ENCODE measurements around the gene PLB1. TPM values are rescaled to one million over a fixed set of nuclear protein-coding genes. Genes with fewer than 3 reads are reported as not detected.
A peak's percentile ranks its signal among the peaks of the same experiment; 100 is the strongest.

The PLB1 gene
- total and polyA plus RNA-seq, 4 experiments from 2014 or later = 0.38 to 0.91 (median 0.82) TPM

GRCh38 chr2:28607730-28608499, 112.1 kb downstream of the PLB1 start:
- Histone ChIP-seq H3K4me3 (ENCODE audit: low read length in 2 of 2) (no peak overlapping the region), H3K9me3 (ENCODE audit: control insufficient read depth in 1 of 2, low read length in 2 of 2) (no peaks in the 10 kb centered on the region), H3K27ac (ENCODE audit: low read depth, low read length) (no peak overlapping the region), H3K27me3 (ENCODE audit: insufficient read depth, low read length) (no peaks in the 10 kb centered on the region), H3K4me1 (ENCODE audit: insufficient read depth, low read length) (peaks cover 18% of the 10 kb centered on the region), H3K36me3 (ENCODE audit: insufficient read depth, low read length) (no peaks in the 10 kb centered on the region)
- Mint-ChIP-seq H3K27ac (peak overlapping the region in 2 of 7 donors; percentile 48 to 65), H3K9me3 (no peaks in the 10 kb centered on the region), H3K4me3 (no peak overlapping the region), H3K4me1 (peaks cover 10 to 49% (median 33%) of the 10 kb centered on the region in 4 donors), H3K27me3 (no peaks in the 10 kb centered on the region), H3K36me3 (no peaks in the 10 kb centered on the region)
- CTCF ChIA-PET (ENCODE audit: partially characterized antibody) = interaction anchor here (1.8 to 2.9 kb wide), 4 partner anchors 10 to 17 kb away, joined by 5 to 19 read pairs (median 9); no protein-coding TSS in a partner anchor
- no peak for DNase-seq
- intact Hi-C loops (cut with micrococcal nuclease) = loop anchor here (2.0 kb wide), 1 partner anchor 13 kb away; no protein-coding TSS in a partner anchor
- POLR2A ChIA-PET (ENCODE audit: partially characterized antibody) = interaction anchor here (1.0 to 2.9 kb wide), 3 partner anchors 10 to 72 kb away, joined by 3 to 7 read pairs (median 3); no protein-coding TSS in a partner anchor

DNA sequence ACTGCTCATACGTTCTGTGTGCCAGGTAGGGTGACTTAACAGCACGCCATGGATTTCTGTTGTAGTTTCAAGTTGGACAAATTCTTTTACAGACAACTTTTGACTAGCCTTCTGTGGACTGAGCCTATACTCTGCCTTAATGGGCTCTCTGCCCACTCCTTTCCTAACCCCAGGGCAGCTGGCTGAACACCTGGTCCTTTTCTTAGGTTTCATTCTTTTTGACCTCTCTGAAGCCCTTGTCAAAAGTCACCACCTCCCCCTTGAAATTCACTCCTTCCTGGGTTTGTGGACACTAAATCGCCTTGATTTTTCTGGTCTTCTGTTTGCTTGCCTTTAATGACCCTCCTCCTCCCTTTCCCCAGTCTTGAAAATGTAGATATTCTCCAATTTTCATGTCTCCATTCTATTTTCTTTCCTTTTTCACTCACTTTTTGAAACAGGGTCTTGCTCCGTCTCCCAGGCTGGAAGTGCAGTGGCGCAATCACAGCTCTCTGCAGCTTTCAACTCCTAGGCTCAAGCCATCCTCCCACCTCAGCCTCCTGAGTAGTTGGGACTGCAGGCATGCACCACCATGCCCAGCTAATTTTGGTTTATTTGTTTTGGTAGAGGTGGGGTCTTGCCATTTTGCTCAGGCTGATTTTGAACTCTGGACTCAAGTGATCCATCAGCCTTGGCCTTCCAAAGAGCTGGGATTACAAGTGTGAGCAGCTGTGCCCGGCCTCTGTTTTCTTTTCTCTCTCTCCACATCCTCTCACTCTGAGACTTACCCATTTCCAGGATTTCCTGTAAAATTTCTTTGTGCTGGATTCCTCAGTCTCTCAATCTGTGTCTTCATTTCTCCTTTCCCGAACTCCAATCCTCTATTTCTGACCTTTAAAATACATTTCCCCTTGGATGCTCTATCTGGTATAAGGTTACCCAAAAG, 112.9 kb downstream of the PLB1 start:
- DNase-seq = no peak
- H3K27me3 Mint-ChIP-seq = no peaks in the 10 kb centered on the region
- ChIA-PET POLR2A (ENCODE audit: partially characterized antibody) (interaction anchor here (0.7 to 2.9 kb wide), 4 partner anchors 9 to 200 kb away, joined by 3 to 7 read pairs (median 3); no protein-coding TSS in a partner anchor), CTCF (ENCODE audit: partially characterized antibody) (interaction anchor here (1.0 to 2.1 kb wide), 5 partner anchors 9 to 212 kb away, joined by 3 to 11 read pairs (median 5); no protein-coding TSS in a partner anchor)
- no peaks in the 10 kb centered on the region for H3K9me3 Mint-ChIP-seq
- H3K27ac Mint-ChIP-seq = peak overlapping the region in 4 of 7 donors; percentile 1 to 61 (median 28)
- Histone ChIP-seq H3K36me3 (ENCODE audit: insufficient read depth, low read length) (no peaks in the 10 kb centered on the region), H3K27me3 (ENCODE audit: insufficient read depth, low read length) (no peaks in the 10 kb centered on the region), H3K27ac (ENCODE audit: low read depth, low read length) (no peak overlapping the region), H3K4me3 (ENCODE audit: low read length in 2 of 2) (no peak overlapping the region), H3K9me3 (ENCODE audit: control insufficient read depth in 1 of 2, low read length in 2 of 2) (no peaks in the 10 kb centered on the region), H3K4me1 (ENCODE audit: insufficient read depth, low read length) (peaks cover 18% of the 10 kb centered on the region)
- intact Hi-C loops (cut with micrococcal nuclease) = no loop called here
- no peaks in the 10 kb centered on the region for H3K36me3 Mint-ChIP-seq
- peaks cover 5 to 40% (median 24%) of the 10 kb centered on the region in 4 donors for H3K4me1 Mint-ChIP-seq
- H3K4me3 Mint-ChIP-seq = no peak overlapping the region

DNA sequence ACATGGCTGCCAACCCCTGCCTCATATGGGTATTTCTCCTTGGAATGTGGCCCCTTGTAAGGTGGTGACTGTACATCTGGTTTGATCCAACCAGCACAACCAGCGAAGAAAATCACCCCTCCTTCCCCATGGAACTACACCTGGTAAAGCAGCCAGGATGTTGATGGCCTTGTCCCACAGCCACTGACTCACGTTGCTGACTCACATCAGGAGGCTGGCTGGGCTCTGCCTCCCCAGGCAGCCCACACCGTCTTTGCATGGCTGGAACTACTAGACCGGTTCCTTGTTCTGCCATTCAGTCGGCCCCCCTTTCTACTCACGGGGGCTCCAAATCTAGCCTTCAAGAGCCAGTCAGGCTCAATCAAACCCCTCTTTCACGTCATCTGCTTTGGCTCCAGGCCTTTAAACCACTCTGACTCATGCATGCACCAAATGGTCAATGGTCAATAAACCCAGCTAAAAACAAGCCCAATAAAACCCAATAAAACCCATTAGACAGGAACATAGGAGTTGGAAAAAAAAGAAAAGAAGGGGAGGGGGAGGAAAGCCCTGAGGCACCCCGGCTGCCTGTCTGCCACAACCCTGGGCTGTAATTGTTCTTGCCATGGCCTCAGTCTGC, 114.8 kb downstream of the PLB1 start:
- ChIA-PET CTCF (ENCODE audit: partially characterized antibody) (interaction anchor here (0.6 to 8.2 kb wide), 3 partner anchors 9 to 16 kb away, joined by 3 to 119 read pairs (median 4); no protein-coding TSS in a partner anchor), POLR2A (ENCODE audit: partially characterized antibody) (interaction anchor here (0.8 to 4.4 kb wide), 5 partner anchors 11 to 141 kb away, joined by 3 to 41 read pairs (median 6); partner anchors contain the start of gene PPP1CB)
- no peak overlapping the region for H3K27ac ChIP-seq (ENCODE audit: low read depth, low read length)
- no peaks in the 10 kb centered on the region for H3K27me3 ChIP-seq (ENCODE audit: insufficient read depth, low read length)
- Mint-ChIP-seq H3K27ac (peak overlapping the region in 6 of 7 donors; percentile 34 to 73 (median 48)), H3K36me3 (no peaks in the 10 kb centered on the region), H3K9me3 (no peaks in the 10 kb centered on the region), H3K27me3 (no peaks in the 10 kb centered on the region), H3K4me3 (peak overlapping the region in 1 of 8 donors; percentile 8), H3K4me1 (peaks cover 5 to 32% (median 21%) of the 10 kb centered on the region in 4 donors)
- H3K4me1 ChIP-seq (ENCODE audit: insufficient read depth, low read length) = peaks cover 37% of the 10 kb centered on the region
- DNase-seq = no peak
- H3K4me3 ChIP-seq (ENCODE audit: low read length in 2 of 2) = no peak overlapping the region
- H3K36me3 ChIP-seq (ENCODE audit: insufficient read depth, low read length) = no peaks in the 10 kb centered on the region
- intact Hi-C loops (cut with micrococcal nuclease) = no loop called here
- no peaks in the 10 kb centered on the region for H3K9me3 ChIP-seq (ENCODE audit: control insufficient read depth in 1 of 2, low read length in 2 of 2)

- no peak for DNase-seq
- Mint-ChIP-seq H3K9me3 (no peaks in the 10 kb centered on the region), H3K4me3 (no peak overlapping the region), H3K4me1 (peaks cover 9 to 37% (median 22%) of the 10 kb centered on the region in 4 donors), H3K27me3 (no peaks in the 10 kb centered on the region), H3K36me3 (no peaks in the 10 kb centered on the region), H3K27ac (peak overlapping the region in 5 of 7 donors; percentile 18 to 57 (median 38))
- H3K4me1 ChIP-seq (ENCODE audit: insufficient read depth, low read length) = peaks cover 53% of the 10 kb centered on the region
- POLR2A ChIA-PET (ENCODE audit: partially characterized antibody) = interaction anchor here (0.7 to 4.4 kb wide), 9 partner anchors 8 to 258 kb away, joined by 3 to 41 read pairs (median 9); partner anchors contain the start of genes PPP1CB and TRMT61B
- no peaks in the 10 kb centered on the region for H3K27me3 ChIP-seq (ENCODE audit: insufficient read depth, low read length)
- H3K36me3 ChIP-seq (ENCODE audit: insufficient read depth, low read length) = no peaks in the 10 kb centered on the region
- no peak overlapping the region for H3K27ac ChIP-seq (ENCODE audit: low read depth, low read length)
- CTCF ChIA-PET (ENCODE audit: partially characterized antibody) = interaction anchor here (0.6 to 8.2 kb wide), 4 partner anchors 14 to 140 kb away, joined by 3 to 119 read pairs (median 4); no protein-coding TSS in a partner anchor
- intact Hi-C loops (cut with micrococcal nuclease) = loop anchor here (2.0 kb wide), 1 partner anchor 17 kb away; no protein-coding TSS in a partner anchor
- H3K4me3 ChIP-seq (ENCODE audit: low read length in 2 of 2) = no peak overlapping the region
- H3K9me3 ChIP-seq (ENCODE audit: control insufficient read depth in 1 of 2, low read length in 2 of 2) = no peaks in the 10 kb centered on the region
Measured at GRCh38 chr2:28612131-28612812, 116.4 kb downstream of the PLB1 start.

- intact Hi-C loops (cut with micrococcal nuclease) = loop anchor here (1.0 to 2.0 kb wide), 3 partner anchors 8 to 18 kb away; no protein-coding TSS in a partner anchor
- Mint-ChIP-seq H3K4me1 (peaks cover 17 to 47% (median 26%) of the 10 kb centered on the region in 4 donors), H3K36me3 (no peaks in the 10 kb centered on the region), H3K9me3 (no peaks in the 10 kb centered on the region), H3K4me3 (no peak overlapping the region), H3K27me3 (no peaks in the 10 kb centered on the region), H3K27ac (no peak overlapping the region)
- peak; percentile 32 to 48 (median 43) for DNase-seq
- H3K36me3 ChIP-seq (ENCODE audit: insufficient read depth, low read length) = no peaks in the 10 kb centered on the region
- peak overlapping the region; percentile 55 for H3K27ac ChIP-seq (ENCODE audit: low read depth, low read length)
- no peaks in the 10 kb centered on the region for H3K27me3 ChIP-seq (ENCODE audit: insufficient read depth, low read length)
- no peaks in the 10 kb centered on the region for H3K9me3 ChIP-seq (ENCODE audit: control insufficient read depth in 1 of 2, low read length in 2 of 2)
- H3K4me1 ChIP-seq (ENCODE audit: insufficient read depth, low read length) = peaks cover 62% of the 10 kb centered on the region
- POLR2A ChIA-PET (ENCODE audit: partially characterized antibody) = interaction anchor here (0.7 to 4.4 kb wide), 9 partner anchors 8 to 1611 kb away, joined by 3 to 41 read pairs (median 9); partner anchors contain the start of genes PPP1CB and TRMT61B
- CTCF ChIA-PET (ENCODE audit: partially characterized antibody) = interaction anchor here (1.0 to 8.2 kb wide), 3 partner anchors 13 to 139 kb away, joined by 4 to 119 read pairs (median 5); no protein-coding TSS in a partner anchor
- H3K4me3 ChIP-seq (ENCODE audit: low read length in 2 of 2) = peak overlapping the region in 1 of 2 donors; percentile 14
Measured at GRCh38 chr2:28613186-28613585, 117.3 kb downstream of the PLB1 start.

All from CD4-positive, alpha-beta memory T cell (primary cell).